Measurements from ENCODE around the gene EIF1AY. TPM values are rescaled to one million over a fixed set of nuclear protein-coding genes. Genes with fewer than 3 reads are reported as not detected.
A peak's percentile ranks its signal among the peaks of the same experiment; 100 is the strongest.

The EIF1AY gene
- total RNA-seq, 1 donor from 2014 or later: 31.2 TPM

- Mint-ChIP-seq H3K36me3 (ENCODE audit: low read depth, unreplicated experiment) (no peaks in the 10 kb centered on the region), H3K4me1 (ENCODE audit: unreplicated experiment) (no peaks in the 10 kb centered on the region), H3K27me3 (ENCODE audit: unreplicated experiment) (no peaks in the 10 kb centered on the region), H3K4me3 (ENCODE audit: unreplicated experiment) (no peak overlapping the region), H3K9me3 (ENCODE audit: unreplicated experiment) (no peaks in the 10 kb centered on the region), H3K27ac (ENCODE audit: unreplicated experiment) (no peak overlapping the region)
- no peak for DNase-seq (ENCODE audit: low spot score)
- no peak for TF ChIP-seq CTCF (IDR thresholded peaks at IDR 0.05; ENCODE audit: unreplicated experiment)
Measured at GRCh38 chrY:20558677-20559076, 16.9 kb upstream of the EIF1AY start.

- Mint-ChIP-seq H3K27ac (ENCODE audit: unreplicated experiment) (no peak overlapping the region), H3K4me3 (ENCODE audit: unreplicated experiment) (no peak overlapping the region), H3K4me1 (ENCODE audit: unreplicated experiment) (no peaks in the 10 kb centered on the region), H3K36me3 (ENCODE audit: low read depth, unreplicated experiment) (no peaks in the 10 kb centered on the region), H3K9me3 (ENCODE audit: unreplicated experiment) (no peaks in the 10 kb centered on the region), H3K27me3 (ENCODE audit: unreplicated experiment) (no peaks in the 10 kb centered on the region)
- no peak for DNase-seq (ENCODE audit: low spot score)
- TF ChIP-seq CTCF (IDR thresholded peaks at IDR 0.05; ENCODE audit: unreplicated experiment): no peak
Measured at GRCh38 chrY:20559873-20560512, 15.6 kb upstream of the EIF1AY start.

GRCh38 chrY:20571306-20571705 lies 4.3 kb upstream of the EIF1AY start:
- TF ChIP-seq CTCF (IDR thresholded peaks at IDR 0.05; ENCODE audit: unreplicated experiment): no peak
- Mint-ChIP-seq H3K4me1 (ENCODE audit: unreplicated experiment) (no peaks in the 10 kb centered on the region), H3K36me3 (ENCODE audit: low read depth, unreplicated experiment) (no peaks in the 10 kb centered on the region)

GRCh38 chrY:20576506-20576905 lies 930 bp downstream of the EIF1AY start:
- Mint-ChIP-seq H3K4me3 (ENCODE audit: unreplicated experiment) (peak overlapping the region; percentile 92), H3K4me1 (ENCODE audit: unreplicated experiment) (no peaks in the 10 kb centered on the region), H3K27ac (ENCODE audit: unreplicated experiment) (peak overlapping the region; percentile 90), H3K27me3 (ENCODE audit: unreplicated experiment) (no peaks in the 10 kb centered on the region), H3K36me3 (ENCODE audit: low read depth, unreplicated experiment) (no peaks in the 10 kb centered on the region), H3K9me3 (ENCODE audit: unreplicated experiment) (peaks cover 5% of the 10 kb centered on the region)
- TF ChIP-seq CTCF (IDR thresholded peaks at IDR 0.05; ENCODE audit: unreplicated experiment): no peak
- no peak for DNase-seq (ENCODE audit: low spot score)

More at GRCh38 chrY:20571306-20571705, 4.3 kb upstream of the EIF1AY start:
- DNase-seq (ENCODE audit: low spot score): no peak
- H3K27me3 Mint-ChIP-seq (ENCODE audit: unreplicated experiment): no peaks in the 10 kb centered on the region
- H3K9me3 Mint-ChIP-seq (ENCODE audit: unreplicated experiment): peaks cover 5% of the 10 kb centered on the region
- H3K4me3 Mint-ChIP-seq (ENCODE audit: unreplicated experiment): no peak overlapping the region
- no peak overlapping the region for H3K27ac Mint-ChIP-seq (ENCODE audit: unreplicated experiment)

- Mint-ChIP-seq H3K9me3 (ENCODE audit: unreplicated experiment) (peaks cover 2% of the 10 kb centered on the region), H3K27me3 (ENCODE audit: unreplicated experiment) (no peaks in the 10 kb centered on the region), H3K27ac (ENCODE audit: unreplicated experiment) (no peak overlapping the region), H3K4me3 (ENCODE audit: unreplicated experiment) (no peak overlapping the region), H3K4me1 (ENCODE audit: unreplicated experiment) (no peaks in the 10 kb centered on the region), H3K36me3 (ENCODE audit: low read depth, unreplicated experiment) (no peaks in the 10 kb centered on the region)
- no peak for TF ChIP-seq CTCF (IDR thresholded peaks at IDR 0.05; ENCODE audit: unreplicated experiment)
- DNase-seq (ENCODE audit: low spot score): no peak
Measured at GRCh38 chrY:20578206-20578605, 2.6 kb downstream of the EIF1AY start.
